Prostate gland (tissue), 2 donors: Measurements from ENCODE around the gene ZNF44. TPM values are rescaled to one million over a fixed set of nuclear protein-coding genes. Genes with fewer than 3 reads are reported as not detected.

Experiments
- DNase-seq: peaks from one replicate; pipeline ENCODE4 v3.0.0-alpha.2; 2019; ENCODE audit warnings: low spot score
- H3K27ac ChIP-seq, 2 donors: fragments of 200-600 bp; sonication (generic); 2 replicates each; pipeline ENCODE4 v1.5.1; 2017 to 2019
- H3K27me3 ChIP-seq: fragments of 200-600 bp; sonication (generic); replicated peaks from 2 replicates; pipeline ENCODE4 v1.5.1; 2019; ENCODE audit not compliant: insufficient read depth
- H3K36me3 ChIP-seq, 2 donors: fragments of 200-600 bp; sonication (generic); 1 replicate in 1 of 2; 2 replicates in 1 of 2; pipeline versions ENCODE4 v1.5.1 to v1.8.1; 2017 to 2019
- H3K4me1 ChIP-seq: fragments of 200-600 bp; sonication (generic); replicated peaks from 2 replicates; pipeline ENCODE4 v1.5.1; 2019
- H3K4me3 ChIP-seq, 2 donors: fragments of 200-600 bp; sonication (generic); 2 replicates each; pipeline ENCODE4 v1.5.1; 2017 to 2019
- H3K9me3 ChIP-seq: fragments of 200-600 bp; sonication (generic); 2 replicates; pipeline ENCODE4 v1.5.1; 2017
- POLR2A ChIP-seq: fragments of 450-650 bp; IDR thresholded peaks from one replicate; pipeline ENCODE4 v1.6.1; 2016; ENCODE audit warnings: antibody characterized with exemption, mild to moderate bottlenecking
- POLR2AphosphoS5 ChIP-seq: sonication (generic); formaldehyde crosslinking; IDR thresholded peaks from one replicate; pipeline ENCODE4 v1.6.1; 2017; ENCODE audit warnings: antibody characterized with exemption
- WGBS: methylation state at CpG from one replicate; pipeline ENCODE4 v1.1.5; 2018; 5-methylcytosine and 5-hydroxymethylcytosine counted together
- intact Hi-C: fragments of 100-400 bp; cut with DNase I; formaldehyde crosslinking; loops from one replicate; pipeline ENCODE4 v1.14.2; 2022
- total RNA-seq, 2 donors: library from RNA; depleted of rRNA; stranded (reverse); fragments of >200 nt; gene quantifications; one replicate each; pipeline ENCODE4 v1.1.0, GENCODE V29; 2016
- TF ChIP-seq, protein P1 (sequence below), 4 experiments: fragments of 200-600 bp in 2 of 4; fragments of 450-650 bp in 2 of 4; sonication (generic) in 2 of 4; IDR thresholded peaks; 1 replicate in 3 of 4; 2 replicates in 1 of 4; pipeline ENCODE4 v1.5.1; 2016 to 2019; ENCODE audit warnings: antibody characterized with exemption in 4 of 4, mild to moderate bottlenecking in 2 of 4, moderate library complexity in 2 of 4

ZNF44 gene
- total RNA-seq, 2 donors from 2014 or later, result 10.3 to 16.2 TPM

DNA sequence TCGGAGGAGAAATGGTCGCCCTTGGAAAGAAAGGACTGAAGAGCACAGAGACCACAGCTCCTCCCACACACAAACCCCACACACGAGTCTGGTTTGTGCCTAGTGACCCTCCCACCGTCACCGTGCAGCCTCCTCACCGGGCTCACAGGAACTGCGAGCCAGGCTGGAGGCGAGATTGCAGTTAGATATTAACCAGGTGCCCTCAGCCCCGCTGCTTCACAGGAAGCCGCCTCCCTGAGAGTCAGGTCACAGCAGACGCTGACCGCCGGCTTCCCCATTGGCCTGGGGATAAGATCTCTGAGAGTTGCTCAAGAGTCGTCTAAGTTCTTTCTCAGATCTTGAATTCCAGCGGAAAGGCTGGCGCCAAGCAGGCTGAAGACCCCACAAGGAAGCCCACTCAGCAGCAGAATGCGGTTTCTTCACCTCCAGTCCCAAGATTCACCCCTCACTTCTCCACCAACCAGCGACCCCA lies 870 bp downstream of the ZNF44 start:
- H3K4me1 ChIP-seq, result no peaks in the 10 kb centered on the region
- H3K27me3 ChIP-seq, result no peaks in the 10 kb centered on the region
- intact Hi-C loops, result loop anchor here (1.0 to 2.0 kb wide), 2 partner anchors 39 to 71 kb away; partner anchors contain the start of genes ZNF442 and ZNF563
- H3K4me3 ChIP-seq, result peak overlapping the region; percentile 97 to 99
- TF ChIP-seq POLR2A (peak; percentile 56), POLR2AphosphoS5 (peak; percentile 62)
- TF ChIP-seq, protein P1, sequence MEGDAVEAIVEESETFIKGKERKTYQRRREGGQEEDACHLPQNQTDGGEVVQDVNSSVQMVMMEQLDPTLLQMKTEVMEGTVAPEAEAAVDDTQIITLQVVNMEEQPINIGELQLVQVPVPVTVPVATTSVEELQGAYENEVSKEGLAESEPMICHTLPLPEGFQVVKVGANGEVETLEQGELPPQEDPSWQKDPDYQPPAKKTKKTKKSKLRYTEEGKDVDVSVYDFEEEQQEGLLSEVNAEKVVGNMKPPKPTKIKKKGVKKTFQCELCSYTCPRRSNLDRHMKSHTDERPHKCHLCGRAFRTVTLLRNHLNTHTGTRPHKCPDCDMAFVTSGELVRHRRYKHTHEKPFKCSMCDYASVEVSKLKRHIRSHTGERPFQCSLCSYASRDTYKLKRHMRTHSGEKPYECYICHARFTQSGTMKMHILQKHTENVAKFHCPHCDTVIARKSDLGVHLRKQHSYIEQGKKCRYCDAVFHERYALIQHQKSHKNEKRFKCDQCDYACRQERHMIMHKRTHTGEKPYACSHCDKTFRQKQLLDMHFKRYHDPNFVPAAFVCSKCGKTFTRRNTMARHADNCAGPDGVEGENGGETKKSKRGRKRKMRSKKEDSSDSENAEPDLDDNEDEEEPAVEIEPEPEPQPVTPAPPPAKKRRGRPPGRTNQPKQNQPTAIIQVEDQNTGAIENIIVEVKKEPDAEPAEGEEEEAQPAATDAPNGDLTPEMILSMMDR (IDR thresholded peaks at IDR 0.05), result no peak
- WGBS, result under 1% methylated on average over 18 of the region's 18 CpGs
- H3K9me3 ChIP-seq, result no peaks in the 10 kb centered on the region
- peak; percentile 55 for DNase-seq
- H3K36me3 ChIP-seq, result no peaks in the 10 kb centered on the region
- H3K27ac ChIP-seq, result peak overlapping the region; percentile 84 to 94

- H3K36me3 ChIP-seq, result no peaks in the 10 kb centered on the region
- intact Hi-C loops, result no loop called here
- H3K27me3 ChIP-seq, result no peaks in the 10 kb centered on the region
- 99% methylated on average over 7 of the region's 7 CpGs for WGBS
- TF ChIP-seq POLR2A, result no peak
- TF ChIP-seq, protein P1 (IDR thresholded peaks at IDR 0.05), result no peak
- no peak for TF ChIP-seq POLR2AphosphoS5
- no peak for DNase-seq
- H3K4me3 ChIP-seq, result no peak overlapping the region
- no peaks in the 10 kb centered on the region for H3K9me3 ChIP-seq
- no peak overlapping the region for H3K27ac ChIP-seq
- no peaks in the 10 kb centered on the region for H3K4me1 ChIP-seq
These were observed 5.0 kb downstream of the ZNF44 start for GRCh38 chr19:12289790-12290065.

DNA sequence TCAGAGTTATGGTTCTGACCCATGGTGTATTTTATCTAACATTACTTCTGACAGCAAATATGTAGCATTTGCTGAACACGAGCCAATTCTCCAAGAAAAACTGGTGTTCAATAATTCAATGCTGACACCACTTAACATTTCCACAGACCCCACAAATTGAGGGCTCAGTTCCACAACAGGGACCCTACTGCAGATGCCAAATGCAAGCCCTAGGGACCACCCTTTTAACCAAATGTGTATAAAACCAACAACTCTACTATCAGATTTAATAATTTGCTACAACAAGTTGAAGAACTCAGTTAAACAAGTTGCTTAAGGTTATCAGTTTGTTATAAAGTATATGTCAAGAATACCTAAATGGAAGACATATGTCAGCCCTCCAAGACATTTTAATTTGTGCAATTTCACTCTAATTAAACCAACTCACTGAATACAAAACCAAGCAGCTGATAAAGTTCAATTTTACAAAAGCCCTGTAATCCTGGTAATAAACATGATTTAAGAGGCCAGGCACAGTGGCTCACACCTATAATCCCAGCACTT lies 6.7 kb downstream of the ZNF44 start:
- 81% methylated on average over 1 of the region's 1 CpG for WGBS
- no peak for DNase-seq
- Histone ChIP-seq H3K4me1 (no peaks in the 10 kb centered on the region), H3K27me3 (no peaks in the 10 kb centered on the region), H3K27ac (no peak overlapping the region), H3K4me3 (no peak overlapping the region), H3K36me3 (no peaks in the 10 kb centered on the region), H3K9me3 (no peaks in the 10 kb centered on the region)
- intact Hi-C loops, result no loop called here
- TF ChIP-seq POLR2A (no peak), POLR2AphosphoS5 (no peak)
- TF ChIP-seq, protein P1 (IDR thresholded peaks at IDR 0.05), result no peak

DNA sequence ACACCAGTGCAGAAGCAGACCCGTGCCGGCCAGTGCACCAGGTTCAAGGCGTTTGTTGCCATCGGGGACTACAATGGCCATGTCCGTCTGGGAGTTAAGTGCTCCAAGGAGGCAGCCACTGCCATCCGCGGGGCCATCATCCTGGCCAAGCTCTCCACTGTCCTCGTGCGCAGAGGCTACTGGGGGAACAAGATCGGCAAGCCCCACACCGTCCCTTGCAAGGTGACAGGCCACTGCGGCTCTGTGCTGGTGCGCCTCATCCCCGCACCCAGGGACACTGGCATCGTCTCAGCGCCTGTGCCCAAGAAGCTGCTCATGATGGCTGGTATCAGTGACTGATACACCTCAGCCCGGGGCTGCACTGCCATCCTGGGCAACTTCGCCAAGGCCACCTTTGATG lies 10.1 kb downstream of the ZNF44 start:
- Histone ChIP-seq H3K9me3 (no peaks in the 10 kb centered on the region), H3K27ac (no peak overlapping the region), H3K27me3 (no peaks in the 10 kb centered on the region), H3K4me3 (no peak overlapping the region), H3K4me1 (no peaks in the 10 kb centered on the region), H3K36me3 (no peaks in the 10 kb centered on the region)
- 94% methylated on average over 18 of the region's 18 CpGs for WGBS
- TF ChIP-seq POLR2AphosphoS5, result no peak
- TF ChIP-seq POLR2A, result no peak
- TF ChIP-seq, protein P1 (IDR thresholded peaks at IDR 0.05), result no peak
- no peak for DNase-seq
- intact Hi-C loops, result no loop called here

DNA sequence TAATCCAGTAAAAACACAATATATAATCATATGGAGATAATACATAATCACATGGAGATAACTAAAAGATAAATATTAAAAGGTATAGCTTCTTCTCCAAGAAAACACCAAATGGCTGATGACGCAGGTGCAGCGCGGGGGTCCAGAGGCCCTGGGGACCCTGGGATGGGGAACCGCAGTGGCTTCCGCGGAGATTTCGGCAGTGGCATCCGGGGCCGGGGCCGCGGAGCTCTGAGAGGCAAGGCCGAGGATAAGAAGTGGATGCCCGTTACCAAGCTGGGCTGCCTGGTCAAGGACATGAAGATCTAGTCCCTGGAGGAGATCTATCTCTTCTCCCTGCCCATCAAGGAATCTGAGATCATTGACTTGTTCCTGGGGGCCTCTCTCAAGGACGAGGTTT lies 10.5 kb downstream of the ZNF44 start:
- intact Hi-C loops, result no loop called here
- 99% methylated on average over 14 of the region's 14 CpGs for WGBS
- no peaks in the 10 kb centered on the region for H3K4me1 ChIP-seq
- no peak overlapping the region for H3K4me3 ChIP-seq
- TF ChIP-seq POLR2A (no peak), POLR2AphosphoS5 (no peak)
- TF ChIP-seq, protein P1 (IDR thresholded peaks at IDR 0.05), result no peak
- H3K27me3 ChIP-seq, result no peaks in the 10 kb centered on the region
- no peaks in the 10 kb centered on the region for H3K36me3 ChIP-seq
- no peaks in the 10 kb centered on the region for H3K9me3 ChIP-seq
- DNase-seq, result no peak
- no peak overlapping the region for H3K27ac ChIP-seq
